Activated naive CD4-positive, alpha-beta T cell treated with anti-CD3 and anti-CD28 coated beads, Interleukin-2, amount 10 ng/mL, durations not matched to agents 7 days and 5 days (primary cell): ENCODE data around the gene RYR2.

Experiments
- CTCF ChIA-PET: fragments of 350-600 bp; sonication (Branson Sonifier 250); formaldehyde crosslinking; loops from one replicate; lab custom pipeline; 2021; ENCODE audit warnings: antibody characterized with exemption; lab: Charles Lee
- DNase-seq: peaks from one replicate; pipeline ENCODE4 v3.0.0-alpha.2; 2020
- H3K27ac Mint-ChIP-seq: one replicate; pipeline ENCODE4 v1.8.0; 2021; ENCODE audit warnings: mild to moderate bottlenecking, moderate library complexity, mixed read lengths
- H3K27me3 Mint-ChIP-seq: one replicate; pipeline ENCODE4 v1.8.0; 2021; ENCODE audit warnings: mild to moderate bottlenecking, mixed read lengths
- H3K36me3 Mint-ChIP-seq: one replicate; pipeline ENCODE4 v1.8.0; 2021; ENCODE audit warnings: mixed read lengths
- H3K4me1 Mint-ChIP-seq: one replicate; pipeline ENCODE4 v1.8.0; 2021; ENCODE audit warnings: mixed read lengths
- H3K4me3 Mint-ChIP-seq: one replicate; pipeline ENCODE4 v1.8.0; 2021; ENCODE audit warnings: mild to moderate bottlenecking, moderate library complexity, mixed read lengths
- H3K9me3 Mint-ChIP-seq: one replicate; pipeline ENCODE4 v1.8.0; 2021; ENCODE audit warnings: mixed read lengths

Gene RYR2

DNA sequence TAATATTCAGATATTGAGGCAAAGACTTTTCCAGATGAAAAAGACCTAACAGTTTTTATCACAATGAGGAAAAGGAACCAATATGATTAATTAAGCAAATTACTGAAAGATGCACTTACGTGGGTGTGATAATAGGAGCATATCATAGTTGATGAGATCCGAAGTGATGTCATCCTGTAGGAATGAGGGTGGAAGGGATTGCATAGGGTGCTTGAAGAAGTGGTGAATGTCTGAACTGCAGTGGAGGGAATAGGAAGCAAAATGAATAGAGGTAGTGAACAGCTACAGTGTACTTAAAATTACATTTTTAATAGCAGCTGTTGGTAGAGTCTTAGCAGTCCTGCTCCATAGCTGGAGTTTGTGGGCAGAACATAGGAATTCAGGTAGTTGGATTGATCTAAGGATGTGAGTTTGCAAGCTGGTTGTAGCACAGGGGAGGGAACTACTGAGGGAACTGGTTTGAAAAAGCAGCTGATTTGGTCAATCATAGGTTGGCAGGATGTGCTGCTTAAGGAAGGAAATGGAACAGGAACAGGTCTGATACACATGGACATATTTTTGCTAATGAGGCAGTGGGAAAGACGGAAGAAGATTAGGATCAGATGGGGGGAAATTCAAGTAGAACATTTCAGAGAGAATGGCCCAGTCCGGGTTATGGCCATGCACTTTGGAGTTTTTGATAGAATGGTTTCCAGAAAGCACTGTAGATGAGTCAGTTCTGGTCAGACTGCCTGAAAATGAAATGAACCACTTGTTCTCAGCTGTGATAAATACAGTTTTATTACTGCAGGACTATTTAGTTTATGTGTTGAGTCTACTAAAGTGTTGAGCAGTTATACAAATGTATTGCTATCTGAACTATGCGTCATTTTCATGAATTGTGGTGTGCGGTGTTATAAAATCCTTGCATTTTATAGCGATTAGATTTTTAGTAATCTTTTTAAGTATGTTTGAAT, 155.8 kb downstream of the RYR2 start:
- no peaks in the 10 kb centered on the region for H3K4me1 Mint-ChIP-seq
- H3K9me3 Mint-ChIP-seq: no peaks in the 10 kb centered on the region
- no peak overlapping the region for H3K4me3 Mint-ChIP-seq
- H3K27me3 Mint-ChIP-seq: no peaks in the 10 kb centered on the region
- no peak overlapping the region for H3K27ac Mint-ChIP-seq
- CTCF ChIA-PET: no interaction called here
- no peaks in the 10 kb centered on the region for H3K36me3 Mint-ChIP-seq
- DNase-seq: no peak

DNA sequence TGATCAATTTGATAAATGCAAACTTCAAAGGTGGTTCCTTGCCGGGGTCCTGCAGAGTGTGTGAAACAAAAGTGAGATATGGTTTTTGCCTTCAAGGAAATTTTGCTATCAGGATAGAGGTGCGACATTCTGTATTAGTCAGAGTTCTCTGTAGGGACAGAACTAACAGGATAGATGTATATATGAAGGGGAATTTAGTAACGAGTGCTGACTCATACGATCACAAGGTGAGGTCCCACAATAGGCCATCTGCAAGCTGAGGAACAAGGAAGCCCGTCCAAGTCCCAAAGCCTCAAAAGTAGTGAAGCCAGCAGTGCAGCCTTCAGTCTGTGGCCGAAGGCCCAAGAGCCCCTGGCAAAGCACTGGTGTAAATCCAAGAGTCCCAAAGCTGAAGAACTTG, 157.0 kb downstream of the RYR2 start:
- Mint-ChIP-seq H3K27ac (no peak overlapping the region), H3K9me3 (no peaks in the 10 kb centered on the region), H3K27me3 (no peaks in the 10 kb centered on the region), H3K36me3 (no peaks in the 10 kb centered on the region), H3K4me3 (no peak overlapping the region), H3K4me1 (no peaks in the 10 kb centered on the region)
- DNase-seq: no peak
- CTCF ChIA-PET: no interaction called here

DNA sequence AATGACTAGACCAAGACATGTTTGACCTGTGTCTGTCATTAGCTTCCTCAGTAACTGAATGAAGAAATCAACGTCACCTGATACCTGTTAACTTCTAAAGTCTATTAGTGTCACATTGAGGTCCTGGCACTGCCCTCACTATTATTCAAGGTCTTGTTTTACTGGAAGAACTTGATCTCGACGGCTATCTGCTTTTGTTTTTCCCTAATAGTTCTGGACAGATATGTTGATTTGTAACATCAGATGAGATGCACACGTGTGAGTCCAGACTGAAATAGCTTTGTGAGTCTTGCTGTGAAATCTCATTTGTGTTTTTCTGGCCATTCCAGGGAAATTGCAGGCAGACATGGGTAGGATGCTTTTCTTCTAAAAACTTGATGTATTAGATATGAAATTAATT, 159.2 kb downstream of the RYR2 start:
- no peak for DNase-seq
- H3K36me3 Mint-ChIP-seq: no peaks in the 10 kb centered on the region
- CTCF ChIA-PET: no interaction called here
- no peaks in the 10 kb centered on the region for H3K9me3 Mint-ChIP-seq
- H3K27me3 Mint-ChIP-seq: no peaks in the 10 kb centered on the region
- H3K4me3 Mint-ChIP-seq: no peak overlapping the region
- no peaks in the 10 kb centered on the region for H3K4me1 Mint-ChIP-seq
- no peak overlapping the region for H3K27ac Mint-ChIP-seq

- H3K36me3 Mint-ChIP-seq: no peaks in the 10 kb centered on the region
- H3K4me1 Mint-ChIP-seq: no peaks in the 10 kb centered on the region
- no peaks in the 10 kb centered on the region for H3K9me3 Mint-ChIP-seq
- no peak overlapping the region for H3K27ac Mint-ChIP-seq
- no peak for DNase-seq
- H3K4me3 Mint-ChIP-seq: no peak overlapping the region
- CTCF ChIA-PET: no interaction called here
- no peaks in the 10 kb centered on the region for H3K27me3 Mint-ChIP-seq
Measured at GRCh38 chr1:237204841-237205240, 162.9 kb downstream of the RYR2 start.

GRCh38 chr1:237205400-237206064, 163.5 kb downstream of the RYR2 start:
- DNase-seq: no peak
- H3K9me3 Mint-ChIP-seq: no peaks in the 10 kb centered on the region
- no peaks in the 10 kb centered on the region for H3K27me3 Mint-ChIP-seq
- CTCF ChIA-PET: no interaction called here
- no peaks in the 10 kb centered on the region for H3K4me1 Mint-ChIP-seq
- no peaks in the 10 kb centered on the region for H3K36me3 Mint-ChIP-seq
- no peak overlapping the region for H3K4me3 Mint-ChIP-seq
- no peak overlapping the region for H3K27ac Mint-ChIP-seq

DNA sequence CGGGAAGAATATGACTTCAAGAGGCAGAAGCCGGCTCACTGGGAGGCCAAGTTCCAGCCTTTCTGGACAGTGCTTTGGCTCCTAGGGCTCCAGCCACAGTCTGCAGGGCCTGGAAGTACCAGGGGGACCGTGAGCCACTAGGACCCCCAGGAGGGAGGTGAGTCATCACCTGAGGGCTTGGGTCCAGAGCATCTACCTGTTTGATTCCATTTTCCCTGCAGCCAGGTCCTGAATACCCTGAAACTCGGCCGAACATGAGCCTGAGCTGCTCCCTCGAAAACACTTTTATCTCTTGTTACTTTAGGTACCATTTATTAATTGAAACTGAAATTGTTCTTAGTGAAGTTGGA, 164.1 kb downstream of the RYR2 start:
- H3K36me3 Mint-ChIP-seq: no peaks in the 10 kb centered on the region
- H3K4me1 Mint-ChIP-seq: no peaks in the 10 kb centered on the region
- no peaks in the 10 kb centered on the region for H3K9me3 Mint-ChIP-seq
- no peak overlapping the region for H3K4me3 Mint-ChIP-seq
- no peaks in the 10 kb centered on the region for H3K27me3 Mint-ChIP-seq
- CTCF ChIA-PET: no interaction called here
- no peak overlapping the region for H3K27ac Mint-ChIP-seq
- no peak for DNase-seq

DNA sequence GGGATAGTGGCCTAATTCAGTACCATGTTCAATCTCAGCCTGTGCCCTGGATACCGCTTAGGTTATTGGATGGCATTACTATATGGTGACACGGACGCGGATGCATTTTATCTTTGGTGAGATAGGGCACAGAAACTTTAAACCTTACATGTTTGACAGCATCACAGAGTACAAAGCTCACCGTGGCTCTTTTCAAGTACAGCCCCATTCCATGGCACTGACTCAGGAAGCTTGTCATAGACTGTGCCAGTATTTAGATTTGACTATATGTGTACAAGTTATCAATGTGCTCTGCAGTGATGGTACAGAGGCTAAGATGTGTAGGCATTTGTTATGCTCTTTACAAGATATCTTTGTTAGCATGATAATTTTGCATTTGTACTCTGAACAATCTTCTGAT, 169.0 kb downstream of the RYR2 start:
- CTCF ChIA-PET: no interaction called here
- Mint-ChIP-seq H3K9me3 (no peaks in the 10 kb centered on the region), H3K4me1 (no peaks in the 10 kb centered on the region), H3K27me3 (no peaks in the 10 kb centered on the region), H3K27ac (no peak overlapping the region), H3K4me3 (no peak overlapping the region), H3K36me3 (no peaks in the 10 kb centered on the region)
- DNase-seq: no peak

- CTCF ChIA-PET: no interaction called here
- no peaks in the 10 kb centered on the region for H3K27me3 Mint-ChIP-seq
- DNase-seq: no peak
- H3K4me1 Mint-ChIP-seq: no peaks in the 10 kb centered on the region
- no peaks in the 10 kb centered on the region for H3K36me3 Mint-ChIP-seq
- H3K27ac Mint-ChIP-seq: no peak overlapping the region
- H3K4me3 Mint-ChIP-seq: no peak overlapping the region
- H3K9me3 Mint-ChIP-seq: no peaks in the 10 kb centered on the region
Measured at GRCh38 chr1:237211540-237211939, 169.6 kb downstream of the RYR2 start.

- Mint-ChIP-seq H3K27me3 (no peaks in the 10 kb centered on the region), H3K9me3 (peaks cover 2% of the 10 kb centered on the region), H3K27ac (no peak overlapping the region), H3K4me3 (no peak overlapping the region), H3K4me1 (no peaks in the 10 kb centered on the region), H3K36me3 (no peaks in the 10 kb centered on the region)
- CTCF ChIA-PET: no interaction called here
- DNase-seq: no peak
Measured at GRCh38 chr1:237219751-237220642, 178.0 kb downstream of the RYR2 start.

GRCh38 chr1:237223419-237223818, 181.4 kb downstream of the RYR2 start:
- Mint-ChIP-seq H3K27ac (no peak overlapping the region), H3K4me3 (no peak overlapping the region), H3K9me3 (peaks cover 2% of the 10 kb centered on the region), H3K4me1 (no peaks in the 10 kb centered on the region), H3K27me3 (no peaks in the 10 kb centered on the region), H3K36me3 (no peaks in the 10 kb centered on the region)
- no peak for DNase-seq
- CTCF ChIA-PET: no interaction called here

DNA sequence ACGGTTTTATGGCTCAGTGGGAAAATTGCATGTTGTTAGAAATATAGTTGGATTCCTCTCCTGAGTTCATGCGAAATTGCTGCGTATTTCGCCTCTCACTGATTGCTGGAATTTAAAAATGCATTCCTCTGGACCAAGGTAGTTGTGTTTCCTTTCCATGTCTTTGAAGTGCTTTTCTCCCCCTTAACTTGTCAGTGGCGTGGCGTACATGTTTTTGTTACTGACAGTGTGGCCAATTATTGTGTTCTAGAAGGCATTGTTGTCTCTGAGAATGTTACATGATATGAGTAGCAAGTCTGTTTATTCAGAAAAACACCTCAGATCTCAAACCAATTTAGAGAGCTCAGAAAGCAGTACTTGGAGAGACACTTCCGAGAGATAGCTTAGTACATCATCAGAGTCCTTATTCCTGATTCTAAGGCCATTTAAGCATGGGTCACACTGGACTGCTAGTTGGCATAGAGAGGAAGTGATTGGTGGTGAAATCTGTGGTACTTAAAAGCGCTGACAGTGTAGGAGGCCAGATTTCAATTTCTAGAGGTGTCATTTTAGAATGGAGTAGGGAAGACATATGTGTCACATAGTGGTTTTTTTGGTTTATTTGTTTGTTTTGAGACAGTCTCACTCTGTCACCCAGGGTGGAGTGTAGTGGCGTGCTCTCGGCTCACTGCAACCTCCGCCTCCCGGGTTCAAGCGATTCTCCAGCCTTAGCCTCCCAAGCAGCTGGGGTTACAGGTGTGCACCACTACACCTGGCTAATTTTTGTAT, 184.4 kb downstream of the RYR2 start:
- Mint-ChIP-seq H3K4me3 (no peak overlapping the region), H3K4me1 (no peaks in the 10 kb centered on the region), H3K27me3 (no peaks in the 10 kb centered on the region), H3K27ac (no peak overlapping the region), H3K36me3 (no peaks in the 10 kb centered on the region), H3K9me3 (peaks cover 2% of the 10 kb centered on the region)
- CTCF ChIA-PET: no interaction called here
- DNase-seq: no peak

DNA sequence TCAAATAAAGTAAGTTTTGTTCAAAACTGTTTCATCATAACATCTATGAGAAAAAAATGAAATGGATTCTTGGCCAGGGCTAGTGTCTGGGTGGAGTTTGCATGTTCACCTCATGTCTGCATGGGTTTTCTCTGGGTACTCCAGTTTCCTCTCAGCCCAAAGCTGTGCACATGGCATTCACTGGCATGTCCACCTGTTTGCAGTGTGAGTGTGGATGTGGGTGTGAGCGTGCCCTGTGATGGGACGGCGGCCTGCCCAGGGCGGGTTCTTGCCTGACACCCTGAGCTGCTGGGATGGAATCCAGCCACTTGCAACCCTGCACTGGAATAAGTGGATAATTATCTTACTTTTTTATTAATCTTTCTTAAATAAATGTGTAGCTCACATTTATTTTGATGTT, 185.5 kb downstream of the RYR2 start:
- Mint-ChIP-seq H3K27ac (no peak overlapping the region), H3K4me3 (no peak overlapping the region), H3K36me3 (no peaks in the 10 kb centered on the region), H3K27me3 (no peaks in the 10 kb centered on the region), H3K4me1 (no peaks in the 10 kb centered on the region), H3K9me3 (no peaks in the 10 kb centered on the region)
- CTCF ChIA-PET: no interaction called here
- DNase-seq: no peak

DNA sequence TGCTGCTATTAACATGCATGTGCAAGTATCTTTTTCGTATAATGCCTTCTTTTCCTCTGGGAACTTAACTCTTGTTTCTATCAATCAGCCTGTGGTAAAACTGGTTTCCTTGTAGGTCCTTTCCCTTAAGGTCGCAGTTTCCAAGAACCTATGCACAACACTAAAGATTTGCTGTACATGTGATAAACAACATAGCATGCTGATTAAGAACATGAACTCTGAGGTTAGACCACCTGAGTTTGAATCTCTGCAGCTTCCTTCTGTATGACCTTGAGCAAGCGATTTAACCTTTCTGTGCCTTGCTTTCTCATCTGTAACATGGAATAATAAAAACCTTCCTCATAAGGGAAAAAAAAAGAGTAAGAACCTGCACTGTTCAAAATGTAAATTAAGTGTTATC, 186.4 kb downstream of the RYR2 start:
- Mint-ChIP-seq H3K9me3 (no peaks in the 10 kb centered on the region), H3K4me3 (no peak overlapping the region), H3K4me1 (no peaks in the 10 kb centered on the region), H3K27me3 (no peaks in the 10 kb centered on the region), H3K36me3 (no peaks in the 10 kb centered on the region), H3K27ac (no peak overlapping the region)
- no peak for DNase-seq
- CTCF ChIA-PET: interaction anchor here (0.6 kb wide), 1 partner anchor 320 kb away, joined by 4 read pairs; no protein-coding TSS in a partner anchor

DNA sequence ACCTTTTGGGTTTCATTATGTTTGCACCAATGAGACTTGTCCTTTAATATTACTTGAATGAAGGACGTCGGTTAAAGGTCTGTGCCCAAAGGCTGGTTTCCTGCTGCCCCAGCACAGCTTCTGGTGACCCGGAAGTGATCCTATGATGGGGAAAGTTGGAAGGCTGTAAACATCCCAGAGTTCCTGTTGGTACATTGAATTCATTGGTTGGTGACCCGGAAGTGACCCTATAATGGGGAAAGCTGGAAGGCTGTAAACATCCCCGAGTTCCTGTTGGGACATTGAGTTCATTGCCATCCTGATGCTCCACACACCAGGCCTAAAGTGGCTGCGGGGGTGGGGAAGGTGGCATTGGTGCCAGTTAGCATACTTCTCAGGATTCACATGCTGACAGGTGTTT, 187.3 kb downstream of the RYR2 start:
- CTCF ChIA-PET: no interaction called here
- Mint-ChIP-seq H3K4me3 (no peak overlapping the region), H3K36me3 (no peaks in the 10 kb centered on the region), H3K9me3 (no peaks in the 10 kb centered on the region), H3K27ac (no peak overlapping the region), H3K27me3 (no peaks in the 10 kb centered on the region), H3K4me1 (no peaks in the 10 kb centered on the region)
- no peak for DNase-seq
